ENCODE measurements around the gene ELF2.

The ELF2 gene

DNA sequence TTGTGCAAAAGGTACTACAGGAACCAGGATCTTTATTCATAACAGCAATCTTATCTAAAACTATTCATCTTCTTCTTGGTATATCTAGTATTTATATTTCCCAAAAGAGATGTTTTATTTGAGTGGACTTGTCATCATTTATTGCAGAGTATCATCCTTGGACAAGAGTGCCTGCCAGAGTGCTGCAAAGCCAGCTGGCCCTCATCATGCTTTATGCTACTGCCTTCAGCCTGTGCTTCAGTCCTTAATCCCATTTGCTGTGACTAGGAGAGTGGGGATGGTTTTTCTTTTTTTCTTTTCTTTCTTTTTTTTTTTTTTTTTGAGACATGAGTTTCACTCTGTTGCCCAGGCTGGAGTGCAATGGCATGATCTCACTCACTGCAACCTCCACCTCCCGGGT lies 33.5 kb upstream of the ELF2 start:
- Histone ChIP-seq H3K9ac (peak overlapping the region; percentile 9; the same call in 1 of the 2 replicates), H4K20me1 (ENCODE audit: insufficient read depth) (no peaks in the 10 kb centered on the region), H3K4me1 (ENCODE audit: low read depth, poor library complexity, severe bottlenecking) (peaks cover 98% of the 10 kb centered on the region), H3K4me2 (peak overlapping the region; percentile 86), H3K36me3 (ENCODE audit: insufficient read depth) (no peaks in the 10 kb centered on the region), H3K27me3 (ENCODE audit: insufficient read depth, low read depth) (no peaks in the 10 kb centered on the region), H3K27ac (peak overlapping the region; percentile 99), H3K4me3 (IDR thresholded peaks at IDR 0.05; ENCODE audit: insufficient read depth, low read depth, low read length) (no peak overlapping the region), H3K79me2 (ENCODE audit: insufficient read depth, low read depth) (no peaks in the 10 kb centered on the region), H2AFZ (ENCODE audit: low read depth) (peak overlapping the region; percentile 6; the same call in 1 of the 2 replicates)
- TF ChIP-seq, protein P1, sequence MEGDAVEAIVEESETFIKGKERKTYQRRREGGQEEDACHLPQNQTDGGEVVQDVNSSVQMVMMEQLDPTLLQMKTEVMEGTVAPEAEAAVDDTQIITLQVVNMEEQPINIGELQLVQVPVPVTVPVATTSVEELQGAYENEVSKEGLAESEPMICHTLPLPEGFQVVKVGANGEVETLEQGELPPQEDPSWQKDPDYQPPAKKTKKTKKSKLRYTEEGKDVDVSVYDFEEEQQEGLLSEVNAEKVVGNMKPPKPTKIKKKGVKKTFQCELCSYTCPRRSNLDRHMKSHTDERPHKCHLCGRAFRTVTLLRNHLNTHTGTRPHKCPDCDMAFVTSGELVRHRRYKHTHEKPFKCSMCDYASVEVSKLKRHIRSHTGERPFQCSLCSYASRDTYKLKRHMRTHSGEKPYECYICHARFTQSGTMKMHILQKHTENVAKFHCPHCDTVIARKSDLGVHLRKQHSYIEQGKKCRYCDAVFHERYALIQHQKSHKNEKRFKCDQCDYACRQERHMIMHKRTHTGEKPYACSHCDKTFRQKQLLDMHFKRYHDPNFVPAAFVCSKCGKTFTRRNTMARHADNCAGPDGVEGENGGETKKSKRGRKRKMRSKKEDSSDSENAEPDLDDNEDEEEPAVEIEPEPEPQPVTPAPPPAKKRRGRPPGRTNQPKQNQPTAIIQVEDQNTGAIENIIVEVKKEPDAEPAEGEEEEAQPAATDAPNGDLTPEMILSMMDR (conservative IDR thresholded peaks at IDR 0.05; ENCODE audit: low read depth, low read length), result no peak

DNA sequence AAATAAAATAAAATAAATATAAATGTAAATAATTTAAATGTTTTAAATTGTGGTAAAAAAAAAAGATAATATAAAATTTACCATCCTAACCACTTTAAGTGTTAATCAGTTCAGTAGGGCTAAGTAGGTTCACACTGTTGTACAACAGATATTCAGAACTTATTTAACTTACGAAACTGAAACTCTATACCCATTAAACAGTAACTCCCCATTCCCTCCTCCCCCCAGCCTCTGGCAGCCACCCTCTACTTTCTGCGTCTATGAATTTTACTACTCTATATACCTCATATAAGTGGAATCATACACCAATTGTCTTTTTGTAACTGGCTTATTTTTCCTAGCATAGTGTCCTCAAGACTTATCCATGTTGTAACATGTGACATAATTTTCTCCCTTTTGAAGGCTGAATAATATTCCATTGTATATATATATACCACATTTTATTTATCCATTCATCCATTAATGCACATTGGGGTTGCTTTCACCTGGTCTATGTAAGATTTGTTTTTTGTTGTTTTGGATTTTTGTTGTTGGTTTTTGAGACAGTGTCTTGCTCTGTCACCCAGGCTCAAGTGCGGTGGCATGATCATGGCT lies 32.5 kb upstream of the ELF2 start:
- Histone ChIP-seq H3K9ac (peak overlapping the region; percentile 81; the same call in 1 of the 2 replicates), H3K4me2 (peak overlapping the region; percentile 86), H3K27ac (peak overlapping the region; percentile 99), H3K4me3 (IDR thresholded peaks at IDR 0.05; ENCODE audit: insufficient read depth, low read depth, low read length) (no peak overlapping the region), H3K27me3 (ENCODE audit: insufficient read depth, low read depth) (no peaks in the 10 kb centered on the region), H2AFZ (ENCODE audit: low read depth) (peak overlapping the region; percentile 6; the same call in 1 of the 2 replicates), H3K36me3 (ENCODE audit: insufficient read depth) (no peaks in the 10 kb centered on the region), H3K79me2 (ENCODE audit: insufficient read depth, low read depth) (no peaks in the 10 kb centered on the region), H3K4me1 (ENCODE audit: low read depth, poor library complexity, severe bottlenecking) (peaks cover 98% of the 10 kb centered on the region), H4K20me1 (ENCODE audit: insufficient read depth) (no peaks in the 10 kb centered on the region)
- TF ChIP-seq, protein P1 (conservative IDR thresholded peaks at IDR 0.05; ENCODE audit: low read depth, low read length), result no peak

DNA sequence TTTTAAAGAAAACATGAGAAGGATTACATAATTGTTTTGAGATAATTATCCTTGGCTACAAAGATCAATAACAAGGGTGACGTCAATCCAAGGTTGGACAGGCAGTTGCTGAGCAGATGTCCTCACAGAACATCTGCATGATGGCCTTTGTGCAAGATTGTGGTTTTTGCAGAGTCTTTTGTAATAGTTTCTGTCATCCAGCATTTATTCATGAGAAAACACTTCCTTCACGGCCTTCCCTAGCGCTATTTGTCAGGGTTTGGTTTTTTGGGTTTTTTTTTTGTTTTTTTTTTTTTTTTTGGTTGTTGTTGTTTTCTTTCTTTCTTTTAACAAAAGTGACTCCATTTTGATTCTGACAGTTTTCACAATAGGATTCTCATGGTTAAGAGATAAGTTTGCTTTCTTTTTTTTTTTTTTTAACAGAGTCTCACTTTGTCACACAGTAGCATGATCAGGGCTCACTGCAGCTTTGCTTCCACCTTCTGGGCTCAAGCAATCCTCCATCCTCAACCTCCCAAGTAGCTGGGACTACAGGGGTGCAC lies 31.5 kb upstream of the ELF2 start:
- Histone ChIP-seq H3K36me3 (ENCODE audit: insufficient read depth) (no peaks in the 10 kb centered on the region), H3K4me1 (ENCODE audit: low read depth, poor library complexity, severe bottlenecking) (peaks cover 97% of the 10 kb centered on the region), H3K9ac (peak overlapping the region; percentile 81), H3K4me3 (IDR thresholded peaks at IDR 0.05; ENCODE audit: insufficient read depth, low read depth, low read length) (no peak overlapping the region), H4K20me1 (ENCODE audit: insufficient read depth) (no peaks in the 10 kb centered on the region), H3K27ac (peak overlapping the region; percentile 99), H3K4me2 (peak overlapping the region; percentile 86), H3K79me2 (ENCODE audit: insufficient read depth, low read depth) (no peaks in the 10 kb centered on the region), H3K27me3 (ENCODE audit: insufficient read depth, low read depth) (no peaks in the 10 kb centered on the region), H2AFZ (ENCODE audit: low read depth) (0 out of 2 replicates have a peak overlapping the region, but pooled peaks have one; percentile 0)
- TF ChIP-seq, protein P1 (conservative IDR thresholded peaks at IDR 0.05; ENCODE audit: low read depth, low read length), result no peak

DNA sequence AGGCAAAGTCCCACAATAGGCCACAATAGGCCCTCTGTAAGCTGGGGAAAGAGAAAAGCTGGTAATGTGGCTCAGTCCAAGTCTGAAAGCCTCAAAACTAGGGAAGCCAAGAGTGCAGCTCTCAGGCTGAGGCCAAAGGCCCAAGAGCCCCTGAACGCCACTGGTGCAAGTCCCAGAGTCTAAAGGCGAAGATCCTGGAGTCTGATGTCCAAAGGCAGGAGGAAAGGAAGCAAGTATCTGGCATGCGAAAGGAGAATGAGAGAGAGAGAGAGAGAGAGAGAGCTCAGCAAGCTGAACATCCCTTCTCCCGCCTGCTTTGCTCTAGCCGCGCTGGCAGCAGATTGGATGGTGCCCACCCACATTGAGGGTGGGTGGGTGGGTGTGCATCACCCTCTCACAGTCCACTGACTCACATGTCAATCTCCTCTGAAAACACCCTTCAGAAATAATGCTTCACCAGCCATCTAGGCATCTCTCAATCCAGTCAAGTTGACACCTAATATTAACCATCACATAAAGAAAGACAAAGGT lies 30.9 kb upstream of the ELF2 start:
- peak overlapping the region; percentile 43 for H2AFZ ChIP-seq (ENCODE audit: low read depth)
- peak overlapping the region; percentile 99 for H3K27ac ChIP-seq
- no peaks in the 10 kb centered on the region for H4K20me1 ChIP-seq (ENCODE audit: insufficient read depth)
- no peaks in the 10 kb centered on the region for H3K27me3 ChIP-seq (ENCODE audit: insufficient read depth, low read depth)
- H3K4me2 ChIP-seq, result peak overlapping the region; percentile 100
- H3K36me3 ChIP-seq (ENCODE audit: insufficient read depth), result no peaks in the 10 kb centered on the region
- no peak overlapping the region for H3K4me3 ChIP-seq (IDR thresholded peaks at IDR 0.05; ENCODE audit: insufficient read depth, low read depth, low read length)
- peaks cover 91% of the 10 kb centered on the region for H3K4me1 ChIP-seq (ENCODE audit: low read depth, poor library complexity, severe bottlenecking)
- TF ChIP-seq, protein P1 (conservative IDR thresholded peaks at IDR 0.05; ENCODE audit: low read depth, low read length), result no peak
- H3K9ac ChIP-seq, result peak overlapping the region; percentile 81
- no peaks in the 10 kb centered on the region for H3K79me2 ChIP-seq (ENCODE audit: insufficient read depth, low read depth)

Data from KMS-11 (cell line).